IPS-20b (cell line): ENCODE results near the gene KRTAP10-3.

Experiments used
- H3K27ac ChIP-seq: one replicate; pipeline ENCODE4 v1.5.1; 2013; ENCODE audit warnings: low read length
- H3K27me3 ChIP-seq: 2 replicates; pipeline ENCODE4 v1.6.1; 2013; ENCODE audit warnings: mild to moderate bottlenecking, low read length, inconsistent platforms; ENCODE audit not compliant: insufficient read depth
- H3K36me3 ChIP-seq: 2 replicates; pipeline ENCODE4 v1.6.1; 2013; ENCODE audit warnings: low read depth, mild to moderate bottlenecking, inconsistent platforms, low read length, moderate library complexity; ENCODE audit not compliant: insufficient read depth
- H3K4me1 ChIP-seq: 2 replicates; pipeline ENCODE4 v1.6.1; 2013; ENCODE audit warnings: mild to moderate bottlenecking, control low read depth, inconsistent platforms, low read length, moderate library complexity; ENCODE audit not compliant: insufficient read depth
- H3K4me3 ChIP-seq: 2 replicates; pipeline ENCODE4 v1.5.1; 2013; ENCODE audit warnings: mild to moderate bottlenecking, low read length, inconsistent platforms
- H3K9ac ChIP-seq: 2 replicates; pipeline ENCODE4 v1.6.1; 2013; ENCODE audit warnings: low read depth, mild to moderate bottlenecking, inconsistent platforms, low read length, moderate library complexity
- H3K9me3 ChIP-seq: 2 replicates; pipeline ENCODE4 v1.6.1; 2013; ENCODE audit warnings: mild to moderate bottlenecking, low read depth, low read length, inconsistent platforms; ENCODE audit not compliant: insufficient read depth

The KRTAP10-3 gene

DNA sequence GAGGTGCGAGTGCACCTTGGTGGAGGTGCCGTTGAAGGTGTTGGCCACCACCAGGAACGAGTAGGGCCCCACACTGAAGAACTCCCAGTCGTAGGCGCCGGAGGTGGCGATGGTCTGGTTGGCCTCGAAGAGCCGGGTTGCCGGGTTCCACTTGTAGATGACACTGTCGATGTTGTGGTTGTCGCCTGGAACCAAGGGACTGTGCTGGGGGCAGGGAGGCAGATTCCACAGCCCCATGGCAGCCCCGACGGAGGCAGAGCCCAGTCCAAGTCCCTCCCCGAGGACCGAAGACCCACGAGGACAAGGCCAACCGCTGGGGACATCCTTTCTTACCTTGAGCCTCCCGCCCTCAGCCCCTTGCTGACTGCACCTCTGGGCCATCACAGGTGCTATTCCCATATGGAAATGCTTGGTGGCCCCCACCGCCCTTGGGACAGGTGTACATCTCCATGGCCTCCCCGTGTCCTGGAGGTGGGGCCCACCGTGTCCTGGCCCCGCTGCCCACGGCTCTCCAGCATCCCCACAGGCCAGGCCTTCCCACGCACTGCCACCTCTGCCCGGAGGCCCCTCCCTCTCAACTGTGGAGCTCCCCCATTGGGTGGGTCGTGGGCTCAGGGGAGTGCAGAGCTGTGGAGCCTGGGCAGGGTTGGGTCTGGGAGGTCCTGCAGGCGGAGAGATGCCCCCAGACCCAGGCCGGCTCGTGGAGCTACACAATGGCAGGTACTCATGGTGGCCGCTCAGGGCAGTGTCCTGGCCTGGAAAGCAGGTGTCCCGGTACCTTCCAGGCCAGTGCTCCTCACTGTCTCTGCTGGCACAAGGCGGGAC lies 36.5 kb downstream of the KRTAP10-3 start:
- H3K4me3 ChIP-seq = no peak overlapping the region
- no peak overlapping the region for H3K9ac ChIP-seq
- no peak overlapping the region for H3K27ac ChIP-seq
- H3K9me3 ChIP-seq = peaks cover 6% of the 10 kb centered on the region; the same call in 1 of the 2 replicates
- no peaks in the 10 kb centered on the region for H3K27me3 ChIP-seq
- no peaks in the 10 kb centered on the region for H3K36me3 ChIP-seq
- no peaks in the 10 kb centered on the region for H3K4me1 ChIP-seq

DNA sequence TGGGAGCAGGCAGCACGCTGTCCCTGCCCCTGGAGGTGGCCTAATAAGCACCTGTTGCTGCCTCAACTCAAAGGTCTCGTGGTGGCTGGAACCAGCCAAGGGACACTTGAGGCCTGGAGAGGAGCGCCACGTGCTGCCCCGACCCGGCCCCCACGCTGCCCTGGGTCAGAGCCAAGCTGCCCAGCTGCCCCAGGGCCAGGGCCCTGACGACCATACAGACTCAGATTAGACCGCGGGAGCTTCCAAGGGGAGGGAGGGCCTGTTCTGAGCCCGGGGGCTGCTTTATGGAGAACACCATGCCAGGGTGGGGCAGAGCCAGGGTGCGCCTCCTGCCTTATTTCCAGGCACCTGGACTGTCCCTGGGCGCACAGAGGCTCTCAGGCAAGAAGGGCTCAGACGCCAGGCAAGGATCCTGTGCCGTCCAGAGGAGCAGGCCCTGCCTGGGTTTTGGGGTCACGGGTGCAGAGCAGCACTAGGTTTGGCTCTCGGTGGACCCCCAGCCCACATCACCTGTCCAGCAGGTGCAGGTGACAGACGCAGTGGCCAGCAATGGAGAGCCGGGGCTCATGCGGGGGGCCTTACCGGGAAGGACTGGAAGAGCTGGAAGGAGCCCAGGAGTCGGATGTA lies 37.2 kb downstream of the KRTAP10-3 start:
- no peaks in the 10 kb centered on the region for H3K4me1 ChIP-seq
- no peak overlapping the region for H3K9ac ChIP-seq
- H3K27me3 ChIP-seq = no peaks in the 10 kb centered on the region
- no peak overlapping the region for H3K27ac ChIP-seq
- H3K4me3 ChIP-seq = no peak overlapping the region
- H3K36me3 ChIP-seq = no peaks in the 10 kb centered on the region
- peaks cover 6% of the 10 kb centered on the region; the same call in 1 of the 2 replicates for H3K9me3 ChIP-seq

DNA sequence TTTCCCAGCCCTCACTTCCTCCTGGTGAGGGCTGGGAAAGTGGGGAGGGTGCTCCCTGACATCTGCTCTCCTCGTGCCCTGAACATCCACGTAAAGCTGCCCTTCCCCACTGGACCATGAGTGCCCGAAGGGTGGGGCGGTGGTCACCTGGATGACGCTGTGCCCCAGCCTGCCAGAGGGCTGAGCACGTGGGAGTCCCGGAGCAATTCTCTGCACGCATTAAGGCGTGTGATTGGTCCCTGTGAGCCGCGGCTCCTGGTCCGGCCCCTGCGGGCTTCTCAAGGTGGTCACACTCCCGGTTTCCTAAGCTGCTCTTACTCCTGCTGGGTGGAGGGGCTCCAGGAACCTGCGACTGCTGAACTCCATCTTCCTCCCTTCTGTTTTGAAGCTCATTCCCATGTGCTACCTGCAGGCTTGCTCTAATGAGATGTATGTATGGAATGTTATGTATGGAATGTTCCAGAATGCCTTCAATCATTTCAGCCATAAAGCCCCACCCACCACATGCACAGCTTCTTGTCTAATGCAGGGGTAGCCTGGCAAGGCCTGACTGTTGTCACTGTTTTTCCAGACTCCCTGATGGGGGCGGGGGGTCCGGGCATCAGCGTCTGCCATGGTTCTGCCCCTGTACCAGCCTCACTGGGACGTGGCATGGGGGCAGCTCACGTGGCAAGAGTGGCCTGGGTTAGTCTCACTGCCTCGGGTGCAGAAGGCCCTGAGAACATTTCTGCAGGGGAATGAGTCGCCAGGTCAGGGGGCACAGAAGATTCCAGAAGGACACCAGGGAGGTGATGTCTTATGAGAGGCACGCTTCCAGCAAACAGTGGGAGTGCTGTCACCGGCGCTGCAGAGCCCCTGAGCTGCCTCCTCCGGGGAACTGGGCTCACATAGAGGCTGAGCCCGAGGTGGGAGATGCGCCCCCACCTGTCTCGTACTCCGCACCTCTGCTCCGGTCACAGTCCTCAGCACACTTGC lies 38.0 kb downstream of the KRTAP10-3 start:
- H3K4me3 ChIP-seq = no peak overlapping the region
- no peaks in the 10 kb centered on the region for H3K27me3 ChIP-seq
- no peaks in the 10 kb centered on the region for H3K36me3 ChIP-seq
- peaks cover 6% of the 10 kb centered on the region; the same call in 1 of the 2 replicates for H3K9me3 ChIP-seq
- H3K4me1 ChIP-seq = no peaks in the 10 kb centered on the region
- H3K27ac ChIP-seq = no peak overlapping the region
- H3K9ac ChIP-seq = no peak overlapping the region

DNA sequence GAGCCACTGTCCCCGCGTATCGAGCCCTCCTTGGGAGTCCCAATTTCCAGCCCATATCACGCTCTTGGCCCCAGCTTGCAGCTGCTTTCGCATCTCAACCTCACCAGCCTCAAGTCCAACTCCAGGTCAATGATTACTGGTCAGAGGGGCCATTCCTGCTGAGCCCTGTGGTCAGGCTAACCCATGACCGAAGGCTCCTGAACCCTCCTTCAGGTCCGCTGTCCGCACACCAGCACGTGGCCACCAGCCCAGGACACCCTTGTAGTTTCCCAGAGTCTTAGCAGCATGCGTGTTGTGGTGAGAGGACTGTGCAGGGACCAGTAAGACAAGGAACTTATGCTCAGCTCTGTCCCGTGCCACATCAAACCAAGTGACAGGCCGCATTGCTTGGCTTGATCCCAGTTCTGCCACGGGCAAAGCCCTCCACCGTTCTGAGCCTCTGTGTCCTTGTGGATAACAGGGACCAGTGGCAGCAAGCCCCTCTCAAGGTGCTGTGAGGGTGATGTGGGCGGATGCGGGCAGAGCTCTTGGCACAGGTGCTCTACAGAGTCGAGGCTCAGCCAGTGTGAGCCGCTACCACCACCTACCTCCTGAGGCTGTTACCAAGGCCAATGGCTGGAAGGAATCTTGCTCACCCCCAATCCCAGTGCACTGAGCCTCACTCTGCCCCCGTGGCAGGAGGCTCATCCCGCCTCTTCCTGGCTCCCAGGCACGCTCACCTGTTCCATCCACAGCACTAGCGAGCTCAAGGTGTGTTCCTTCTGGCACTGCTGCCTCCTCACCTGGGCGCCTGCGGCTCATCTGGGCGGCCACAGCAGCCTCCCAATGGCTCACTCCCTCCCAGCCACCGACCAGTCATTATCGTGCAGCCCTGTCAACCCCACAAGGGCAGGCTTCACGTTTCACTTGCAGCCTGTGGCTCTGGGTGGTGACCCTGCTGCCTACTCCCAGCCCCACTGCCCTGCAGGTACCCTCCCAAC lies 39.0 kb downstream of the KRTAP10-3 start:
- no peaks in the 10 kb centered on the region for H3K27me3 ChIP-seq

DNA sequence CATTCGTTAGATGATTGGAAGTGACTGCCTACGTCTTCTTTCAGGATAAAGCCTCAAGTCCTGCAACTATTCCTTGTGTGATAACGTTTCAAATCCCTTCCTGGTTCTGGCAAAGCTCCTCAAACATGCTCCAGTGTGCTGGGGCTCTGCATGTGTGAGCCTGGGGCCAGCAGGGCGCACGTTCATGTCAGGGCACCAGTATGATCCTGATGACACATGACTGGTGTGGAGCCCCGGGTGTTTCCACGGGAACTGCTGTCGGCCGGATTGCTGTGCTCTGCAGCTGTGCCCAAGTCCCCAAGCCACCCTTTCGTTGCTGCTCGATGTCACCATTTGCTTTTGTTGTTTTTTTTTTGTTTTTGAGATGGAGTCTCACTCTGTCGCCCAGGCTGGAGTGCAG lies 39.9 kb downstream of the KRTAP10-3 start:
- no peak overlapping the region for H3K9ac ChIP-seq

More for the DNA sequence above, 39.0 kb downstream of the KRTAP10-3 start:
- Histone ChIP-seq H3K4me1 (no peaks in the 10 kb centered on the region), H3K36me3 (no peaks in the 10 kb centered on the region), H3K9me3 (peaks cover 6% of the 10 kb centered on the region; the same call in 1 of the 2 replicates), H3K4me3 (no peak overlapping the region), H3K27ac (no peak overlapping the region), H3K9ac (no peak overlapping the region)

DNA sequence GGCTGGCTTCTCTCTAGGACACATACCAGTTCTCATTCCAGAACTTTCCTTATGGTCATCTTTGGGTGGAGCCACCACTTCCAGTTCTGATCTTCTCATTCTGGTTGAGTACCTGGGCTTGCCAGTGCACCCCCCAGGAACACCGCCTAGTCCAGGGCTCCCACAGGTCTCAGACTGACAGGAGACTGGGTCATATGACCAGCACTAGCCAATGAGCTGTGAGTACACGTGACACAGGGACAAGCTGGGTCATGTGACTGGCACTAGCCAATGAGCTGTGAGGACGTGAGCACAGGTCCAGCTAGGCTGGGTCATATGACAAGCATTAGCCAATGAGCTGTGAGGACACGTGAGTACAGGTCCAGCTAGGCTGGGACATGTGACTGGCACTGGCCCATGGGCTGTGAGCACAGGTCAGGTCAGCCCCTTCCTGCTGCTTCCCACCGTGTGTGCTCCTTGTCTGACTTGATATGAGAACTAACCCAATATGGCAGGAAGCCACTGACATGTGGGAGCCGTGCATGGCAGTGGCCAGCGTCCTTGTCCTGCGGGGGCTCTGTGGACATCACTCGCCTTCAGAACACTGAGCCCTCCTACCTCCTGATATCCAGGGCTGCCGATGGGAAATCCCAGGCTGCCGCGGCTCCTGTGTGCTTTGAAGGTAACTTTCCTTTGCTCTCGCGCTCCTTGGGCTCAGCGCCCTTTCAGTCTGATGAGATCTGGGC lies 41.3 kb downstream of the KRTAP10-3 start:
- H3K4me1 ChIP-seq = no peaks in the 10 kb centered on the region
- no peak overlapping the region for H3K27ac ChIP-seq
- H3K9ac ChIP-seq = no peak overlapping the region
- no peaks in the 10 kb centered on the region for H3K9me3 ChIP-seq
- no peak overlapping the region for H3K4me3 ChIP-seq
- H3K36me3 ChIP-seq = no peaks in the 10 kb centered on the region
- H3K27me3 ChIP-seq = no peaks in the 10 kb centered on the region

More for the DNA sequence above, 39.9 kb downstream of the KRTAP10-3 start:
- no peaks in the 10 kb centered on the region for H3K4me1 ChIP-seq
- H3K36me3 ChIP-seq = no peaks in the 10 kb centered on the region
- H3K4me3 ChIP-seq = no peak overlapping the region
- no peaks in the 10 kb centered on the region for H3K27me3 ChIP-seq
- H3K9me3 ChIP-seq = peaks cover 3% of the 10 kb centered on the region; the same call in 1 of the 2 replicates
- H3K27ac ChIP-seq = no peak overlapping the region

DNA sequence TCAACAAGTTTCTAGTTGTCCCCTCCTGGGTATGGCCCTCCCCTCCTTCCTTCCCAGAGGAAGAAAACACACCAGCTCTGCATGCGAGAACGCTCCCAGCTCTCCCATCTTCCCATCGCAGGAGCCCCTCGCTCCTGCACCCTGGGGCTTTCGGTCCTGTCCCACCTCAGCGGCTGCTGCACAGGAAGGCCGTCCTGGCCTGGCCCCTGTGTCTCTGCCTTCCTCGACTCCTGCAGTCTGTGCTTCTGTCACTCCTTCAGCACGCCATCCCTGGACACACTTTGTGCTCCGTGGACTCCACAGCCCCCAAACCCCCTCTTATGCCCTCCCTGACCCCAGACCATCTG lies 41.8 kb downstream of the KRTAP10-3 start:
- Histone ChIP-seq H3K27me3 (no peaks in the 10 kb centered on the region), H3K4me3 (no peak overlapping the region), H3K36me3 (no peaks in the 10 kb centered on the region), H3K9me3 (no peaks in the 10 kb centered on the region), H3K4me1 (no peaks in the 10 kb centered on the region), H3K9ac (no peak overlapping the region), H3K27ac (no peak overlapping the region)

DNA sequence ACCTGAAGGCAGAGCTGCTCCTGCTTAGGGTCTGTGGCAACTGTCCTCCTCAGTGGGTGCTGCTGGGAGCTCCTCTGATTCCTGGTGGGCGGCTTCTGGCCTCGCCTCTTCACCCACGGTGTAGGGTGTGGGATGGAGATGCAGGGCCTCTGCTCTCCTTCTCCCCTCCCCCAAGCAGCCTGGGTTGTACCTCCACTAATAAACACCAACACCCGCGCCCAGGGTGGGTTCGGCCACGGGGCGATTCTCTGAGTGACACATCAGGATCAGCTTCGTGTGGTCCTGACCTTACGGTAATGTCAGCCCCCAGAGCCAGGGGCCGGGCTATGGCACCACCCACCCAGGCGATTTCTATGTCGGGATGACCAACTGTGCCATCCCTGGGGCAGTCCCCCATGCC lies 42.3 kb downstream of the KRTAP10-3 start:
- H3K9ac ChIP-seq = no peak overlapping the region; the same call in 1 of the 2 replicates
- no peak overlapping the region for H3K4me3 ChIP-seq
- no peaks in the 10 kb centered on the region for H3K9me3 ChIP-seq
- H3K27ac ChIP-seq = no peak overlapping the region
- H3K27me3 ChIP-seq = no peaks in the 10 kb centered on the region
- no peaks in the 10 kb centered on the region for H3K36me3 ChIP-seq
- H3K4me1 ChIP-seq = no peaks in the 10 kb centered on the region

DNA sequence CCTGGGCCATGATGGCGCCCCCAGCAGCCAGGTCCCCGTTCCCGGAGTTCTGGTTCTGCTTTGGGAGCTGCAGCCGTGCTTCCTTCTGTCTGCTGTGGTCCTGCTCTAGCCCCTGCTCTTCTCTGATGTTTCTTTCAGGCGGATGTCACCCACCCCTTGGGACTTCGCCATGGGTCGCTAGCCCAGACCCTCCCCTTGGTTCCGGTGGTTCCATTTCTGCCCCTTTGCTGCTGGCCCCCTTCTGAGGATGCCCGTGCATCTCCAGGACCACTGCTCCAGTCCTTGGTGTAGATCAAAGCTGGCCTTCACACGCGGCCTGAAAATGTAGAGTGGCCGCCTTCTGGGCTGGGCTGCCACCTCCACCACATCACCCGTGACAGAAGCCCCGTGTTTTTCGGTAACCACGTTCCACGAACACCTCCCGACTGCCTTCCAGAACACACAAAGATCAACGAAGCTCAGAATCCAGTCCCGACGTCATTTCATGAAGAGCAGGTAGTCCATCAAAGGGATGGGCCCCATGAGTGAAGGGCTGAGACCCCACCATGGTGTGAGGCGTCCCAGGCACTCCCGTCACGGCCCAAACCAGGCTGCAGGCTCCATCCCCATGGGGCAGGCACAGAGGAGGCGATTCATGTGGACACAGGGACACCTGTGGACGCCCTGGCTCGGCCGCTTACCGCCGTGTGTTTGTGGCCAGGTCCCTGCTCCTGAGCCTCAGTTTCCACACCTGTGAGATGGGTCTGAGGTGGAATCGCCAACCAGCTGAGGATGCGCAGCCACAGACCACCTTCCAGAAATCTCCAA lies 43.0 kb downstream of the KRTAP10-3 start:
- Histone ChIP-seq H3K27ac (no peak overlapping the region), H3K36me3 (no peaks in the 10 kb centered on the region), H3K9me3 (no peaks in the 10 kb centered on the region), H3K4me1 (no peaks in the 10 kb centered on the region), H3K27me3 (no peaks in the 10 kb centered on the region), H3K9ac (no peak overlapping the region), H3K4me3 (no peak overlapping the region)
